Astrocyte (in vitro differentiated cells and primary cell): ENCODE results near the gene COL5A1. TPM values are rescaled to one million over a fixed set of nuclear protein-coding genes. Genes with fewer than 3 reads are reported as not detected.

ENCODE experiments used
- DNase-seq: peaks from one replicate; pipeline ENCODE4 v3.0.0-alpha.2; 2010; ENCODE audit warnings: low read depth
- FAIRE-seq: peaks from 2 replicates; lab custom pipeline; 2011; peaks lifted over from hg19 to GRCh38; lab: Jason Lieb, UNC
- H2AFZ ChIP-seq: 2 replicates; pipeline ENCODE4 v1.6.0; 2012; ENCODE audit warnings: low read depth, low read length, inconsistent platforms
- H3K27ac ChIP-seq: 2 replicates; pipeline ENCODE4 v1.5.1; 2011; ENCODE audit warnings: low read depth, low read length, inconsistent platforms
- H3K27me3 ChIP-seq: 2 replicates; pipeline ENCODE4 v1.6.0; 2011; ENCODE audit warnings: low read length, inconsistent platforms; ENCODE audit not compliant: insufficient read depth
- H3K36me3 ChIP-seq: 2 replicates; pipeline ENCODE4 v1.5.1; 2011; ENCODE audit warnings: low read length, inconsistent platforms; ENCODE audit not compliant: insufficient read depth
- H3K4me1 ChIP-seq: 2 replicates; pipeline ENCODE4 v1.5.1; 2011; ENCODE audit warnings: low read length, inconsistent platforms; ENCODE audit not compliant: insufficient read depth
- H3K4me2 ChIP-seq: 2 replicates; pipeline ENCODE4 v1.6.0; 2012; ENCODE audit warnings: low read length, inconsistent platforms
- H3K4me3 ChIP-seq: 2 replicates; pipeline ENCODE4 v1.5.1; 2011; ENCODE audit warnings: low read depth, mild to moderate bottlenecking, low read length, inconsistent platforms; ENCODE audit not compliant: insufficient read depth
- H3K79me2 ChIP-seq: 2 replicates; pipeline ENCODE4 v1.6.0; 2012; ENCODE audit warnings: mild to moderate bottlenecking, low read length, inconsistent platforms; ENCODE audit not compliant: insufficient read depth
- H3K9ac ChIP-seq: 2 replicates; pipeline ENCODE4 v1.6.0; 2012; ENCODE audit warnings: mild to moderate bottlenecking, low read length, inconsistent platforms
- H3K9me3 ChIP-seq: 2 replicates; pipeline ENCODE4 v1.5.1; 2012; ENCODE audit warnings: low read depth, mild to moderate bottlenecking, low read length, inconsistent platforms; ENCODE audit not compliant: insufficient read depth
- H4K20me1 ChIP-seq: 2 replicates; pipeline ENCODE4 v1.6.0; 2012; ENCODE audit warnings: low read length, inconsistent platforms; ENCODE audit not compliant: insufficient read depth
- H3K27ac Mint-ChIP-seq: one replicate; pipeline ENCODE4 v1.8.0; 2021; ENCODE audit warnings: mild to moderate bottlenecking, mixed read lengths; ENCODE audit not compliant: unreplicated experiment
- H3K27me3 Mint-ChIP-seq: one replicate; pipeline ENCODE4 v1.8.0; 2021; ENCODE audit warnings: low read depth, mixed read lengths; ENCODE audit not compliant: unreplicated experiment
- H3K36me3 Mint-ChIP-seq: one replicate; pipeline ENCODE4 v1.8.0; 2021; ENCODE audit warnings: low read depth, mixed read lengths; ENCODE audit not compliant: unreplicated experiment
- H3K4me1 Mint-ChIP-seq: one replicate; pipeline ENCODE4 v1.8.0; 2021; ENCODE audit warnings: low read depth, mixed read lengths; ENCODE audit not compliant: unreplicated experiment
- H3K4me3 Mint-ChIP-seq: one replicate; pipeline ENCODE4 v1.8.0; 2021; ENCODE audit warnings: mild to moderate bottlenecking, moderate library complexity, mixed read lengths; ENCODE audit not compliant: unreplicated experiment
- H3K9me3 Mint-ChIP-seq: one replicate; pipeline ENCODE4 v1.8.0; 2021; ENCODE audit warnings: mild to moderate bottlenecking, mixed read lengths; ENCODE audit not compliant: unreplicated experiment
- CTCF ChIP-seq: IDR thresholded peaks from 2 replicates; pipeline ENCODE4 v1.5.1; 2011; ENCODE audit warnings: low read depth, mild to moderate bottlenecking, inconsistent platforms, low read length, moderate library complexity; ENCODE audit not compliant: insufficient read depth
- EZH2 ChIP-seq: IDR thresholded peaks from 2 replicates; pipeline ENCODE4 v1.6.1; 2012; ENCODE audit warnings: mild to moderate bottlenecking, low read length, inconsistent platforms; ENCODE audit not compliant: insufficient read depth
- total RNA-seq: library from RNA; stranded (reverse); gene quantifications from 2 replicates; pipeline ENCODE4 v1.2.1, GENCODE V29; 2021

The COL5A1 gene
- total RNA-seq, 1 donor from 2014 or later, result 1,055 TPM

GRCh38 chr9:134770972-134771971 is 129.7 kb downstream of the COL5A1 start:
- Histone ChIP-seq H3K4me1 (peaks cover 26% of the 10 kb centered on the region), H3K4me2 (no peak overlapping the region), H3K36me3 (peaks cover 69% of the 10 kb centered on the region), H3K4me3 (no peak overlapping the region), H3K9me3 (no peaks in the 10 kb centered on the region), H3K9ac (no peak overlapping the region), H3K27me3 (no peaks in the 10 kb centered on the region), H3K79me2 (peaks cover 49% of the 10 kb centered on the region), H2AFZ (no peak overlapping the region), H4K20me1 (peaks cover 100% of the 10 kb centered on the region), H3K27ac (no peak overlapping the region)
- H3K27me3 Mint-ChIP-seq, result no peaks in the 10 kb centered on the region
- no peak for FAIRE-seq
- peak overlapping the region; percentile 87 for H3K27ac Mint-ChIP-seq
- H3K36me3 Mint-ChIP-seq, result peaks cover 33% of the 10 kb centered on the region
- no peak for TF ChIP-seq EZH2
- no peak overlapping the region for H3K4me3 Mint-ChIP-seq
- no peaks in the 10 kb centered on the region for H3K9me3 Mint-ChIP-seq
- DNase-seq, result no peak
- H3K4me1 Mint-ChIP-seq, result peaks cover 31% of the 10 kb centered on the region

GRCh38 chr9:134772331-134772730 is 130.7 kb downstream of the COL5A1 start:
- FAIRE-seq, result no peak
- TF ChIP-seq CTCF (no peak), EZH2 (no peak)
- Mint-ChIP-seq H3K27me3 (no peaks in the 10 kb centered on the region), H3K4me1 (peaks cover 37% of the 10 kb centered on the region), H3K4me3 (no peak overlapping the region), H3K9me3 (no peaks in the 10 kb centered on the region), H3K27ac (no peak overlapping the region), H3K36me3 (peaks cover 32% of the 10 kb centered on the region)
- Histone ChIP-seq H3K9me3 (no peaks in the 10 kb centered on the region), H3K4me1 (peaks cover 31% of the 10 kb centered on the region), H2AFZ (no peak overlapping the region), H4K20me1 (peaks cover 100% of the 10 kb centered on the region), H3K9ac (no peak overlapping the region), H3K4me2 (no peak overlapping the region), H3K27ac (no peak overlapping the region), H3K36me3 (peaks cover 64% of the 10 kb centered on the region), H3K79me2 (peaks cover 51% of the 10 kb centered on the region), H3K4me3 (no peak overlapping the region), H3K27me3 (no peaks in the 10 kb centered on the region)
- DNase-seq, result no peak

GRCh38 chr9:134773842-134774241 is 132.2 kb downstream of the COL5A1 start:
- H3K9ac ChIP-seq, result no peak overlapping the region
- peaks cover 53% of the 10 kb centered on the region for H3K36me3 ChIP-seq
- H2AFZ ChIP-seq, result no peak overlapping the region
- H3K9me3 ChIP-seq, result no peaks in the 10 kb centered on the region
- TF ChIP-seq CTCF (no peak), EZH2 (no peak)
- H3K79me2 ChIP-seq, result peaks cover 43% of the 10 kb centered on the region
- Mint-ChIP-seq H3K36me3 (peaks cover 25% of the 10 kb centered on the region), H3K4me1 (peaks cover 36% of the 10 kb centered on the region), H3K27ac (peak overlapping the region; percentile 47), H3K4me3 (no peak overlapping the region), H3K27me3 (no peaks in the 10 kb centered on the region), H3K9me3 (no peaks in the 10 kb centered on the region)
- no peak for FAIRE-seq
- H3K4me2 ChIP-seq, result no peak overlapping the region
- H3K4me3 ChIP-seq, result no peak overlapping the region
- H3K4me1 ChIP-seq, result peaks cover 44% of the 10 kb centered on the region
- DNase-seq, result no peak
- H3K27me3 ChIP-seq, result no peaks in the 10 kb centered on the region
- peaks cover 100% of the 10 kb centered on the region for H4K20me1 ChIP-seq
- H3K27ac ChIP-seq, result no peak overlapping the region
